HG03097 (cell line): ENCODE results near the gene GDA.

Experiments
- ATAC-seq: cut with Tn5 transposase; IDR thresholded peaks from one replicate; pipeline ENCODE4 v1.9.1; 2021; ENCODE audit not compliant: unreplicated experiment, low FRiP score

GDA gene

DNA sequence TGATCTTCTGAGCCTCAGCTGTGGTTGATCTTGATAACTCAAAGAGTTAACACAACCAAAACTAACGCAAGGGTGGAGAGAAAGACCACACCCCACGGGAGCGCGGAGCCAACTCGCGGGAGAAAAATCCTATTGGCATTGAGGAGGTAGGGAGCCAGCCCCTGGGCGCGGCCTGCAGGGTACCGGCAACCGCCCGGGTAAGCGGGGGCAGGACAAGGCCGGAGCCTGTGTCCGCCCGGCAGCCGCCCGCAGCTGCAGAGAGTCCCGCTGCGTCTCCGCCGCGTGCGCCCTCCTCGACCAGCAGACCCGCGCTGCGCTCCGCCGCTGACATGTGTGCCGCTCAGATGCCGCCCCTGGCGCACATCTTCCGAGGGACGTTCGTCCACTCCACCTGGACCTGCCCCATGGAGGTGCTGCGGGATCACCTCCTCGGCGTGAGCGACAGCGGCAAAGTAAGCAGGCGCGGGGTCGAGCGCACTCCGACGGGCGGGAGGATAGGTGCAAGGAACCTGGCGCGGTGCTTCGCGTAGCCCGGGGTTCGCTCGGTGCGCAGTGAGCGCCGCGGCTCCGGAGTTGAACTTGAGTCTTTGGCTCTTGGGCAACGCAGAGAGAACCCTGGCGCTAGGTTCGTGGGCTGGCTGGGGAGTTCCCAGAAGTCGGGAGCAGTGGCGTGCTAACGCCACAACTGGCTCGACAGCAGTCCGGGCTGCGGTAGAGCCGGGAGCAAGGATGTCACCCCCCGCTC, at the start of gene GDA:
Gene GDA, plus strand, starts transcription at position 210 of the 745 bp plus-strand sequence. Its CDS starts 120 bp downstream, at position 330.
- ATAC-seq = no peak

DNA sequence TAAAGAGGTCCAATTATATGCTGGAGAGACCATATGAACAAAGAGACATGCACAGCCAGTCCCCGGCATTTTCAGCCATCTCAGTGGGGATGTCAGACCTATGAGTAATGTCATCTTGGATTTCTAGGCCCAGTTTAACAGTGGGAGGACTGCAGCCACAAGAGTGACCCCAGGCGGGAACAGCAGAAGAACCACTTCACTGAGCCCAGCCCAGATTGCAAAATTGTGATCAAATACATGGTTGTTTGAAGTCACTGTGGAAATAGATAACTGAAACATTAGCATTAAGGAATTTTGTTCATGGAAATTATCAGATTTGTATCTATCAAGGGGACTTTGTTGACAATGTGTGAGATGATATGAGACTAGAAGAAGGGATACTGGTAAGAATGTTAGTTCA, 46.7 kb upstream of the GDA start:
- ATAC-seq = no peak

DNA sequence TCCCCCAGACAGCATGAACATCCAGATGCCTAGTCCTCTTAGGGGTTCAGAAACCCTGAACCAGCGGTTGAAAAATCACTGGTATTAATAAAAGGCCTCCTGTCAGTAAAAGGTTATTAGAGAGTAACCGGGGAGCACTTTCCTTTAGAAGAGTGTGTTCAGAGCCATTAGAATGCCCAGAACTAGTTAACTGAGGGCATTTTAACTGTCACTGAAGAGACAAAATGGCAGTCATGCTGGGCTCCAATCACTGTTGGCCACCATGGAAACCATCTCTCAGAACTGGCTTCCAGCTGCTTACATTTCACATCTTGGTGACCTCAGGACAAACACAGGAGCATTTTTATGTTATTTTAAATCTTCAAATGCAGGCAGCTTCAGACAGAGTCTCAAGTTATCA, 36.2 kb upstream of the GDA start:
- ATAC-seq = no peak

DNA sequence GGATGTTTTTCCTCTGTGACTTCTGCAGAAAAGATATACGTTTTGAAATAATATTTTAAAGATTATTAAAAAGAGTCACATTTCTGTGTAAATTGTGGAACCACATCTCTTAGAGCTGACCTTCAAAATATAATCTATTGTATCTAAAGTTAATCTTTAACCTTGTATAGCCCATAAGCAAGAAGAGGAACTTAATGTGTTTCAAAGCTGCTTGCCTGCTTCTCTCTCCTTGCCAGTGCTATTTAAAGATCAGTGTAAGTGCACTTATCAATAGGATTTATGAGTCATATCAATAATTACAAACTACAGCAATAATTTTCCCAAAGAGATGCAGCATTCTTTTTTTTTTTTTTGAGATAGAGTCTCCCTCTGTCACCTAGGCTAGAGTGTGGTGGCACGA, 29.4 kb upstream of the GDA start:
- ATAC-seq = no peak

DNA sequence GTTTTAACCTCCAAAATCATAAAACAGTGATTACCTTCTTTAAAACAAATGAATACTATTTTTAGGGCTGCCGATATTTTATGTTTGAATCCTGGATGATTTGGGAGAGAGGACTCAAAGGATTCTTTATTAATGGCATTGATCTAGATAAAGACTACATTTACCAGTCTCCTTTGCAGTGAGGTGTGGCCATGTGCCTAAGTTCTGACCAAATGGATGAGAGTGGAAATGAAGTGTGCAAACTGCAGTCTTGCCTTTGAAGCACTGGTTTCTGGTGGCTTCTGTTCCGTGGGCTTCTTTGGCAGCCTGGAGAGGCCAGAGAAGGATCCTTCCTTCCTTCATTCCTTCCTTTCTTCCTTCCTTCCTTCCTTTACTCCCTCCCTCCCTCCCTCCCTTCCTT, 24.3 kb upstream of the GDA start:
- no peak for ATAC-seq

DNA sequence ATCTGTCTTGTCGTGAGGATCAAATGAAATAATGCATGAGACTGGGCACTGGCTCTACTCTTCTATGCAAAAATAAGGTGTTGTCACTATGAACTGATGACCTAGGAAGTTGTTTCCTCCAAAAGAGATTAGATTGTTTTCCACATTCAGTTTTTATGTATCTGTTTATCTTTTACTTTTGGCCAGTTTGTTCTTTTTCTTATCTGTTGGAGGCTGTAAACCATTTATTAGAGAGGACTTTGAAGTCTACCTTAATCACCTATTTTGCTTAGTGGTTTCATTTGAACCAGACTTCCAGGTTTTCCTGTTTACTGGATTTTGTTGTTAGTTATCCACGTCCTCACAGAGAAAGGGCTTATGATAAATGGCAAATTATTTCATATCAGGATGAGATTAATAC, 21.5 kb upstream of the GDA start:
- ATAC-seq = no peak

DNA sequence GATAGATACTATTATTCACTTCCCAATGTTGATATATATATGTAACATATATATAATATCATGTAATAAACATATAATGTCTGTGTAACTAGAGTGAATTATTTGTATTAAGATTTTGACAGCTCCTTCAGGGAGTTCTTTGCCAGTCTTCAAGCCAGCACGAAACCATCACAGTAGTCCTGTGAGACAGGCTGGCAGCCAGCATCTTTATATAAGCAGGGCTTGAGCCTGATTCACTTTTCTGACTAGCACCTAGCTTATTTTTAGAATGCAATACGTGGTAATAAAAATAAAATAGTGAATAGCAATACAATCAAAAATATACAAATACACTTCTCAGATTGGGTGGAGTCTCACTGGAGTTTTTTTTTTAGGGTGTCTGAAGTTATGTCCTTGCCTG, 20.7 kb upstream of the GDA start:
- no peak for ATAC-seq

DNA sequence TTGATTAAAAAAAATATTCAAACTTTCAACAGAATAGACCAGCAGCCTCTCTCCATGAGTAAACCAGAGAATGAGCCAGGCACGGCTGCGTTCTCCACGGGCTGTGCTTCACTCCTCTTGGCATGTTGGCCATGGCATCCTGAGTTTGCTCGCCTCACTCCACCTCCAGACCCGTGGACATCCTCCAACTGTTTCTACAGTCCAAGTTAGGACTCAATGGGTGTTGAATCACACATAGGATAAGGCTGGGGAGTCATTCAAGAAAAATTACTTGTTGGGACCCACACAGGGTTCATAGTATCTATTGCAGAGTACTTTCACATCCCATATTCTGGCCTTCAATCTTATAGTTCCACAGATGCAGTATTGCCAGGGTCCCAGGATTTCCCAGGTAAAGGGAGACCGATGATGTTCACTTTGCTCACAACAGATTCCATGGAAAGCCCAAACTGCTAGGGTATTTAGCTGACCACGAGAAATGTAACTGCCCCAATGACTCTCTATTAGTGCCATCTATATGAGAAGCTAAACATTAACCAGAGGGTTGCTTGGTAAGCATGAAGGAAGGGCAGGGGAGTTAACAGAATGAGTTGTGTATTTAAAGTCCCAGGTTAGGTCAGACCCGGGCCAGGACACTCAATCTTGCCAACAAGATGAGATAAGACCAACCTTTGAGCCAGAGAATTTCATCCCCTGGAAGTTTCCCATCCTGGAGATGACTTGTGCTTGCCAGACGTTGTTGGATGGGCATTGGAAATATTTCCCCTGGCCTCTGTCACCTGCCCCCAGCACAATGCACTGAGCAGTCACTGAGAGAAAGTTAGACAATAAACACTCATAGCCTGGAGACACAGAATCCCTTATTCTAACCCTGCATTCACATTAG, 19.7 kb upstream of the GDA start:
- ATAC-seq = no peak

DNA sequence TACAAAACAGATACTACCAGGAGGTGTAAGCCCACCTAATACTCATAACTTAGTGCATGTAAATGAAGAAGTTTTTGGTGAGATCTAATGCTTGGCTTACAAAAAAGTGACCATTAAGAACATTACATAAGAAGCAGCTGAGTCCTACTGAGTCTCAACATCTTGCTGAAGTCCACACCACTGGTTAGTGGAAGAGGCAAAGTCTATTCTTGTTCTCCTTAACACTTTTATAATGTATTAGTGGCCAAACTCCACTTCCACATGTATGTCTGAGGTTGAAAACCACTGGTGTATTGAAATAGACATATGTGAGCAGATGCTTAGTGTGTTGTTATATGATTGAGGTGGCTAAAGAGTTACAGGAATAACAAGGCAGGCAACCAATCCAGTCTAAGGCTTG, 18.9 kb upstream of the GDA start:
- ATAC-seq = no peak

DNA sequence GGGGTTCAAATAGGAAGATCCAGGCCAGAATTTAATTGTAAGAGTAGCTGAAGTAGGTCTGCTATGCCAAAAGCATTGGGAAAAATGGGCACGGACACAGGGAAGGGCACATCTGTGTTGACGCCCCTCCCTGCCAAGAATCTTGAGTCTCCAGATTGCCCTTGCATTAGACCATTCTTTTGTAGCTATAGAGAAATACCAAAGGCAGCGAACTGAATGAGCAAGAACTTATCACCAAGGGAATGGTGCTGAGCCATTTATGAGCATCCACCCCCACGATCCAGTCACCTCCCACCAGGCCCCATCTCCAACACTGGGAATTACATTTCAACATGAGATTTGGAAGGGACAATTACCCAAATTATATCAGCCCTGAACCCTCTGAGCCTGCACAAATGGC, 18.0 kb upstream of the GDA start:
- no peak for ATAC-seq

DNA sequence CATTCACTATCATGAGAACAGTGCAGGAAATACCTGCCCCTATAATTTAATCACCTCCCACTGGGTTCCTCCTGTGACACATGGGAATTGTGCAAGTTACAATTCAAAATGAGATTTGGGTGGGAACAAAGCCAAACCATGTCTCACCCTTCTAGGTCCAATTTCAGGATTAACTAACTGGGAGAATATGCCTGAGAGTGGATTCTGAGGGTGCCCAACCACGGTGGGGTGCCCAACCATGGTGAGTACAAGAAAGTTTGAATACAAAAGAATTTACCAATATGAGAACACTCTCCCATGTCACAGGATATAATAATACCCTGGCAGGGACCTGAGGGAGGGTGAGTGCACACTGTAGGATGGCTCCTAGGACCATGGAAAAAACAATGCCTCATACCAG, 17.2 kb upstream of the GDA start:
- no peak for ATAC-seq

DNA sequence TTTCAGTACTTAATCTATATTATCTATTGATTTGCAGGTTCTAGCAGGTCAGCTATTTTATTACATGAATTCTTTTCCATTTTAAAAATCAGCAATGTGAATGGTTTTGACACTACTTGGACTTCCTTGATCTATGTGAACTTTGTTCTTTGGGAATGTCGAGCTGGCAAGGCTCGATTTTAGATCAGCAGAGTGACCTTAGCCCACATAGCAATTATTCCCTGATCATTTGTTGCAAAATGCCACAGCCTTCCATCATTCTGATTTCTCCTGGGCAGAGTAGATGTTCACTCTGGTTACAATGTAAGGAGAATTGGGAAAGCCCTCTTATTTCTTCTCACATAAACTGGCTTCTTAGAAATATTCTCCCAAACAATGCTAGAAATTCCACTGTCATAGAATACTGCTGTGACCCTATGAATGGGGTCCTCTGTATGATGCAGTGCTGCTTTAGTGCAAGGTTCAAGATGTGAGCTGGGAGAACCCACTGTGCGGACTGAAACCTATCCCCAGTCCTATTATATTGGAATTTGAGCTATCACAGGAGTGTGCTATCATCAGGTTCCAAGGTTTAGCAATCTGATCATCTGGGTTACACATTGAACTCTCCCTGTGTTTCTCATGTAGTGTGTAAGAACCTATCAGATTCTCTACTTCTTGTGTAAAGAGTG, 15.7 kb upstream of the GDA start:
- ATAC-seq = no peak

DNA sequence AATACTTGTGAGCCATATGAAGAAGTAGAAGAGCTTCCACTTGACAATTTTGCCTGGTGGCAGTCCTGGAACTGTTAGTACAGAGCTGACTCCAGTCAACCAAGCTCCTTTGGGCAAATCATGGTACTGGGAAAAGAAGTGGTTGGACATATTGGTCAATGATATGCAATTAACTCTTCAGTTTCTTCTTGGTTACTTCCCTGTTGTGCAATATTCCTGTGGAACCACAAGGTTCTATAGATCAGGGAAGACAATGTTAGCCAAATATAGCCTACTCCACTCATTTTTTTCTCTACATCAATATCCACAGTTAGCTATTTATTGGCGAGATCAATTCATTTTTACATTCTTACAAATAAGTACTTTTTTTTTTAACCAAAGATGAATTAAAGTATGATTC, 14.4 kb upstream of the GDA start:
- no peak for ATAC-seq

DNA sequence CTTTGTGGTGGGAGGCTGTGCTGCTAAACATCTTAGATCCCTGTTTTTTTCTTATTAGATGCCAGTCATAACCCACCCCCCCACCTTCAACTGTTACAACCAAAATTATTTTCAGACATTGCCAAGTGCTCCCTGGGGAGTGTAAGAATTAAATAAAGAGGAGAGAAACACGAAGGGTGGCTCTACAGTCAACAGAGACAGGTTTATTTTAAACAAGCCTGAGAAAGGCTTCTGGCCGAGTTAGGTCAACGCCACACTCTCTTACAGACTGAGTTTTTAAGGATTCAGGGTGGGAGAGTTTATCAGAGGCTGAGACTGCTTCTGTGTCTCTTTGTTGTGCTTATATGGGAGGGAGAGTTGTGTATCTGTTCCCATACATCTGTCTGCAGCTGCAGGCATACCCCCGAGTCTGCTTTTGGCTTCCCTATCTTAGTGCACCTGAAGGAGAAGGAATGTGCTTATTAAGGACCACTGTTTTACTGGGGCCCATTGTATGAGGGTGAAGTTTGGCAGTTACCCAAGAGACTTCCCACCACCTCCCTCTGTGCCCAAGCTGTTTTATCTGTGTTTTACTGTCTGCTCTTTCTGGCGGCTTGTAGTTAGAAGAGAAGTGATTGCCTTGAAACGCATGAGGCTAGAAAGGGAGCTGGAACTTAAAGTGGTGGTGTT, 11.4 kb upstream of the GDA start:
- ATAC-seq = no peak

DNA sequence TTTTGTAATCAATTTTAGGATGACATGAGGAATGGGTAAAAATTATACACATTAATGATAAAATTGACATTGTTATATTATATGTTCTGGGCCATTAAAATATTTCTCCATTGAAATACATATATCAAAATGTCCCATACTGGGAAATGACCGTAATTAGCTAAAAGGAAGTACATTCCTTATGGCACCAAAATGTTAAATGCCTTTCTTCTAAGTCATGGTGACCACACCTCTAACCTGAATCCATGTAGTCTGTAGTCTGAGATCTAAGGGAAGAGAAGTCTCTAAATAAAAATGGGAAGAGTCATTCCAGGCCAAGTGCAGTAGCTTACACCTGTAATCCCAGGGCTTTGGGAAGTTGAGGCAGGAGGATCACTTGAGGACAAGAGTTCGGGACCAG, 10.0 kb upstream of the GDA start:
- ATAC-seq = no peak

DNA sequence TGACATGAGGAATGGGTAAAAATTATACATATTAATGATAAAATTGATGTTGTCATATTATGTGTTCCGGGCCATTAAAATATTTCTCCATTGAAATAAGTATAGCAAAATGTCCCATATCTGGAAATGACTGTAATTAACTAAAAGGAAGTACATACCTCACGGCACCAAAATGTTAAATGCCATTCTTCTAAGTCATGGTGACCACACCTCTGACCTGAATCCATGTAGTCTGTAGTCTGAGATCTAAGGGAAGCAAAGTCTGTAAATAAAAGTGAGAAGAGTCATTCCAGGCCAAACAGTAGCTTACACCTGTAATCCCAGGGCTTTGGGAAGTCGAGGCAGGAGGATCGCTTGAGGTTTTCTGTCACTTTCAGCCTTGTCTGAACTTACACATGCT, 8.7 kb upstream of the GDA start:
- no peak for ATAC-seq

DNA sequence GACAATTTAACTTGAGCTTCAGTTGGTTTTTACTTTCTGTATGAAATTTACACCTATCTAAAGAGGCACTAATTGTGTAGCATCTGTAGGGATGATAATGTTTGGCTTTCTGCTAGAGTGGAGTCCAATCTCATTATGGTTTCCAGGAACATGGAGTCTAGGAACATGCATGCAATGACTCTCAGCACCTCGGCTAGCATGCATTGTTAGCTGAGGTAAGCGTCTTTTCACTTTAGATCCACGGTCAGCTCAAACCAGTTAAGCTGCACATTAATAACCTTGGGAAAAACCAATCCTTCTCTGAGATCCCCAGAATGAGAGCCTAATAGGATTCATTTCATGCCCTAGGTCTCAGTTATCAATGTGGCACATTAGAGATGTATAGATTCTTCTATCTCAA, 7.8 kb upstream of the GDA start:
- no peak for ATAC-seq

DNA sequence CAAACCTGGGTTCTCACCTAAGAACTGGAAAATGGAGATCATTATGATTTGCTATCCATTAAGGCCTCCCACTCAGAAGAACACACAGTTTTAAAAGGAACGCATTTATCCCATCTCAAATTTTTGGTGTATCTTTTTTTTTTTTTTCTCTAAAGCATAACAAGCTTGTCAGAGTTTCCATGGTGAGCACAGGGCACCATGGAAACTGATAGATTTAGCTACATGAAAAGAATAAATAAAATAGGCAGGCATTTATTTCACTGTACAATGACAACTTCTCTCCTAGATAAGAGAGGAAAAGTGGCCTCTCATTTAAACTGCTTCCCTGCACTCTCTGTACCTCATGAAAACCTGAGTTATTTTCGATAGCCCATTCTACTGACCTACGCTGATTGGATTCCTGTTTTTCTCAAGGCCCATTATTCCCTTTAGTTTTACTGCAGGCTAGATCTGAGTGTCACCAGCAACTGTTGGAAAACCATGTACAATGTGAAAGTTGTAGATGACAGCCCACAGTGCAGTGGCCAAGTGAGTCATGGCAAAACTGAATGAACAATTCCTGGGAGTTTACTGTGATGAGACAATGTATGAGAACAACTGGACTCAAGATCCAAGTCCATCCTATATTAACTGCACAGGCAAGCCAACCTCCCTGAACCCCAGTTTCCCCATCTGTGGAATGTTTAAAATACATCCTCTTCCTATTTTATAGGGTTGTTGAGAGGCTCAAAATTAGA, 4.3 kb upstream of the GDA start:
- ATAC-seq = no peak

DNA sequence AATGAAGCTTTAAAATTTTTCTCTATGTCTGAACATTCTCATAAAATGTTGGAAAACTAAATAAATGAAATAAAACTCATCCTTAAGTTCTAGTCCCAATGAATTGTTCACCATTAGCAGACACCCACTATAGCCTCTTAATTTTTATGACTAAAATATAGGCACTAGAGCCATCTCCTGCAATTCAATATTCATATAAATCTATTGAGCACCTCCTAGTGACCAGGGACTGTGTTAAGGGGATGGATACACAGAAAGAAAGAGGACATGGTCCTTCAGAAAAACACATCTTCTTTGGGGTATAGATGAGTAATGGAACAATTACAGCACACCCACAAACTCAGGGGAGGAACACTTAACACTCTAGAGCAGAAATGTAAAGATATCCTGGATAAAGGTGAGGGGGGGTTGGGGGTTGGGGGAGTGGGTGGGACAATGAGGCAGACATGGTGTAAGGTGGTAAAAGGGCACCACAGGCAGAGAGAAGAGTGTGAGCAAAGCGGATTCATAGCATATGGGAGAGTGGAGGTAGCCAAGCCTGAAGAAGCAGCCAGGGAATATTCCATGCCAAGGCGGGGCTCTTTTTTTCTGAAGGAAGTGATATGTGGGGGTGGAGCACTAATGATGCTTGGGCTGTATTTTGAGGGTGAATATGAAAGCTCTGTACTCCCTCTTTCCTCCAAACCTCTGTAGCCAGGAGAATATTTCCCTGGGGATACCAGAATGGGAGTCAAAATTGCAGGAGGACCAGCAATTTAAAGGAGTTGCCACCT, 3.3 kb upstream of the GDA start:
- no peak for ATAC-seq

DNA sequence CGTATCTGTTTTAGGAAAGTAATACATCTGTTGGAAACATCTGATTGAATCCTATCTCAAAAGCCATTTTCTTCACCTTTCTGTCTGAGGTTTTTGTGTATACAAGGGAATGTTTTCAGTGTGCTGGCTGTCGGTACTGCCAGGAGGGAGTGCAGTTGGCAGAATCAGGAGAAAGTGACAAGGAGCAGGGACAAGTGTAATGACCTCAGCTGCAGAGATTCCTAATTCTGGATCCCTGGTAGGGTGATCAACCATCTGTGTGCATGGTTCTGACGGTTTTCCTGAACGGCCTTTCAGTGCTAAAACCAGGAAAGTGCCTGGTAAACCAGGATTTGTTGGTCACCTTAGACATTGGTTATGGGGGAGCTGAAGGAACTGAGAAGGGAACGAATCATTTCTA, 1.6 kb upstream of the GDA start:
- no peak for ATAC-seq
